ENCODE data around the gene ST7L.

- TF ChIP-seq, protein P1, sequence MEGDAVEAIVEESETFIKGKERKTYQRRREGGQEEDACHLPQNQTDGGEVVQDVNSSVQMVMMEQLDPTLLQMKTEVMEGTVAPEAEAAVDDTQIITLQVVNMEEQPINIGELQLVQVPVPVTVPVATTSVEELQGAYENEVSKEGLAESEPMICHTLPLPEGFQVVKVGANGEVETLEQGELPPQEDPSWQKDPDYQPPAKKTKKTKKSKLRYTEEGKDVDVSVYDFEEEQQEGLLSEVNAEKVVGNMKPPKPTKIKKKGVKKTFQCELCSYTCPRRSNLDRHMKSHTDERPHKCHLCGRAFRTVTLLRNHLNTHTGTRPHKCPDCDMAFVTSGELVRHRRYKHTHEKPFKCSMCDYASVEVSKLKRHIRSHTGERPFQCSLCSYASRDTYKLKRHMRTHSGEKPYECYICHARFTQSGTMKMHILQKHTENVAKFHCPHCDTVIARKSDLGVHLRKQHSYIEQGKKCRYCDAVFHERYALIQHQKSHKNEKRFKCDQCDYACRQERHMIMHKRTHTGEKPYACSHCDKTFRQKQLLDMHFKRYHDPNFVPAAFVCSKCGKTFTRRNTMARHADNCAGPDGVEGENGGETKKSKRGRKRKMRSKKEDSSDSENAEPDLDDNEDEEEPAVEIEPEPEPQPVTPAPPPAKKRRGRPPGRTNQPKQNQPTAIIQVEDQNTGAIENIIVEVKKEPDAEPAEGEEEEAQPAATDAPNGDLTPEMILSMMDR (conservative IDR thresholded peaks at IDR 0.05), result no peak
- no peak for TF ChIP-seq EZH2 (IDR thresholded peaks at IDR 0.05; ENCODE audit: low read depth)
Measured at GRCh38 chr1:112546076-112546475, 72.9 kb downstream of the ST7L start.
